Midbrain (tissue), 1 donor: ENCODE measurements around the gene SECISBP2.
"Not testable (repeated sequence)": the region's sequence is repeated elsewhere in the genome, so short reads cannot be mapped to it uniquely, and the experiment has no call there.

ENCODE experiments used
- DNase-seq: peaks from one replicate; lab custom pipeline; 2025; lab: John Stamatoyannopoulos, UW

The SECISBP2 gene

GRCh38 chr9:89318123-89319014 is at the start of gene SECISBP2:
SECISBP2 (plus strand) TSS chr9:89318500; CDS start chr9:89318577, 77 bp downstream.
- peak; percentile 96 for DNase-seq

GRCh38 chr9:89273528-89274279 is 44.6 kb upstream of the SECISBP2 start:
- no peak for DNase-seq

- DNase-seq, result no peak
Measured at GRCh38 chr9:89274838-89275237, 43.5 kb upstream of the SECISBP2 start.

GRCh38 chr9:89276040-89276439 is 42.3 kb upstream of the SECISBP2 start:
- DNase-seq, result not testable (repeated sequence)

- DNase-seq, result no peak
Measured at GRCh38 chr9:89277043-89277442, 41.3 kb upstream of the SECISBP2 start.

- DNase-seq, result no peak
Measured at GRCh38 chr9:89277454-89277853, 40.8 kb upstream of the SECISBP2 start.

- DNase-seq, result no peak
Measured at GRCh38 chr9:89278551-89278950, 39.7 kb upstream of the SECISBP2 start.

GRCh38 chr9:89278997-89279739 is 39.1 kb upstream of the SECISBP2 start:
- DNase-seq, result peak; percentile 25

- DNase-seq, result no peak
Measured at GRCh38 chr9:89281106-89281505, 37.2 kb upstream of the SECISBP2 start.

GRCh38 chr9:89282248-89282968 is 35.9 kb upstream of the SECISBP2 start:
- DNase-seq, result not testable (repeated sequence)

- no peak for DNase-seq
Measured at GRCh38 chr9:89284076-89284475, 34.2 kb upstream of the SECISBP2 start.

- DNase-seq, result no peak
Measured at GRCh38 chr9:89291741-89292140, 26.6 kb upstream of the SECISBP2 start.

- DNase-seq, result no peak
Measured at GRCh38 chr9:89293014-89293413, 25.3 kb upstream of the SECISBP2 start.

- no peak for DNase-seq
Measured at GRCh38 chr9:89295400-89295799, 22.9 kb upstream of the SECISBP2 start.

- DNase-seq, result not testable (repeated sequence)
Measured at GRCh38 chr9:89301996-89302395, 16.3 kb upstream of the SECISBP2 start.

GRCh38 chr9:89304020-89304833 is 14.1 kb upstream of the SECISBP2 start:
- DNase-seq, result no peak

GRCh38 chr9:89304834-89305188 is 13.5 kb upstream of the SECISBP2 start:
- no peak for DNase-seq

GRCh38 chr9:89305868-89306267 is 12.4 kb upstream of the SECISBP2 start:
- DNase-seq, result no peak

- no peak for DNase-seq
Measured at GRCh38 chr9:89309166-89309565, 9.1 kb upstream of the SECISBP2 start.

GRCh38 chr9:89309608-89310474 is 8.5 kb upstream of the SECISBP2 start:
- DNase-seq, result no peak
